Lower leg skin (tissue), 3 donors: ENCODE measurements around the gene TUB.

Experiments used
- POLR2A ChIP-seq, 2 donors: fragments of 450-650 bp; IDR thresholded peaks; one replicate each; pipeline ENCODE4 v1.6.1; 2016 to 2017; ENCODE audit warnings: antibody characterized with exemption in 2 of 2, mild to moderate bottlenecking in 1 of 2, moderate library complexity in 1 of 2
- TF ChIP-seq, protein P1 (sequence below), 3 donors: fragments of 450-650 bp; IDR thresholded peaks; one replicate each; pipeline ENCODE4 v1.5.1; 2016; ENCODE audit warnings: antibody characterized with exemption in 3 of 3, mild to moderate bottlenecking in 3 of 3, moderate library complexity in 2 of 3

DNA sequence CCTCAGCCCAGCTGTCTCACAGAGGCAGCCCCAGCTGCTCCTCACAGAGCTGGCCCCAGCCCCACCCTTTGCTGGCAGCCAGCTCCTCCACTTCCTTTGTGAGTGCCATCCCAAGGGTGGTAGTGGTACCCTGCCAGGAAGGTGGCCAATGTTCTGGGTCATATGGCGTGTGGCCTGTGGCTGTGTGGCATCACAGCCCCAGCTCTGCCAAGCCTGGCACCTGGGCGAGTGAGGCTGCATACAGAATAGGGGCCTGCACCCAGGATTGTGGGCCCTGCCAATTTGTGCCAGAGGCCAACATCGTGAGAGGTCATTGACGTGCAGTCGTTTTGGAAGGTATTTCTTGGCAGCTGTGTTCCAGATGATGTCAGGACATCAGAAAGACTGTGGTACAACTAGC, 10.7 kb downstream of the TUB start:
- TF ChIP-seq, protein P1, sequence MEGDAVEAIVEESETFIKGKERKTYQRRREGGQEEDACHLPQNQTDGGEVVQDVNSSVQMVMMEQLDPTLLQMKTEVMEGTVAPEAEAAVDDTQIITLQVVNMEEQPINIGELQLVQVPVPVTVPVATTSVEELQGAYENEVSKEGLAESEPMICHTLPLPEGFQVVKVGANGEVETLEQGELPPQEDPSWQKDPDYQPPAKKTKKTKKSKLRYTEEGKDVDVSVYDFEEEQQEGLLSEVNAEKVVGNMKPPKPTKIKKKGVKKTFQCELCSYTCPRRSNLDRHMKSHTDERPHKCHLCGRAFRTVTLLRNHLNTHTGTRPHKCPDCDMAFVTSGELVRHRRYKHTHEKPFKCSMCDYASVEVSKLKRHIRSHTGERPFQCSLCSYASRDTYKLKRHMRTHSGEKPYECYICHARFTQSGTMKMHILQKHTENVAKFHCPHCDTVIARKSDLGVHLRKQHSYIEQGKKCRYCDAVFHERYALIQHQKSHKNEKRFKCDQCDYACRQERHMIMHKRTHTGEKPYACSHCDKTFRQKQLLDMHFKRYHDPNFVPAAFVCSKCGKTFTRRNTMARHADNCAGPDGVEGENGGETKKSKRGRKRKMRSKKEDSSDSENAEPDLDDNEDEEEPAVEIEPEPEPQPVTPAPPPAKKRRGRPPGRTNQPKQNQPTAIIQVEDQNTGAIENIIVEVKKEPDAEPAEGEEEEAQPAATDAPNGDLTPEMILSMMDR (IDR thresholded peaks at IDR 0.05): no peak
- TF ChIP-seq POLR2A (IDR thresholded peaks at IDR 0.05): no peak
